Measurements from ENCODE around the gene CCM2.

GRCh38 chr7:45076946-45077345, 76.9 kb downstream of the CCM2 start:
- TF ChIP-seq POLR2A (IDR thresholded peaks at IDR 0.05; ENCODE audit: low read length) (no peak), E2F6 (IDR thresholded peaks at IDR 0.05; ENCODE audit: borderline replicate concordance, low read depth) (no peak), JUNB (IDR thresholded peaks at IDR 0.05) (no peak), RAD21 (conservative IDR thresholded peaks at IDR 0.05 in 1 of 2, IDR thresholded peaks at IDR 0.05 in 1 of 2) (no peak)

Data from A549 (cell line).